Erythroblast (primary cell): ENCODE measurements around the gene CPNE5.

Experiments
- GATA1 ChIP-seq: IDR thresholded peaks from 2 replicates; pipeline ENCODE4 v1.6.1; 2011; ENCODE audit warnings: low read depth, mild to moderate bottlenecking, control low read depth, low read length, moderate library complexity
- POLR2A ChIP-seq: IDR thresholded peaks from 2 replicates; pipeline ENCODE4 v1.6.1; 2011; ENCODE audit warnings: mild to moderate bottlenecking, low read length

DNA sequence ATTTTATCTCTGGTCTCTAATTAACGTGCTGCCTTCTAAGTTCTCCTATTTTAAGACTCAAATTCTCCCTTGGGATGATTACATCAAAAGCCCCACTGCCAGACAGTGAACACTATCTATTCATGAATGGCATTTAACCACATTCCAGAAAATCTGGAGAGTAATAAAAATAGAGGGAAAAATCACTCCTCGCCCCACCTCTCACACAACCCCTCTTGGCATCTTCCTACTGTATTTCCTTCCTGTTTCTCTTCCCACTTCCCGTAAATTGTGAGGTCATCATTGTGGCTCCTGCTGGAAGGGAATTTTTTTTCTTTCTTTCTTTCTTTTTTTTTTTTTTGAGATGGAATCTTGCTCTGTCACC is 110.1 kb downstream of the CPNE5 start:
- TF ChIP-seq POLR2A: no peak
- TF ChIP-seq GATA1: no peak
